Measurements from ENCODE around the gene STEAP4. TPM values are rescaled to one million over a fixed set of nuclear protein-coding genes. Genes with fewer than 3 reads are reported as not detected.

Gene STEAP4
- total and polyA plus RNA-seq, 9 of the 15 experiments (the other 6 are each of a cell fraction or from before 2014, with no cell fraction given) = 0.07 TPM; not detected in 8

GRCh38 chr7:88224601-88225275, 82.0 kb downstream of the STEAP4 start (continued):
- TF ChIP-seq HMBOX1 (IDR thresholded peaks at IDR 0.05) (0 out of 2 replicates have a peak, but pooled peaks have one; percentile 14), MAFG (tag; conservative IDR thresholded peaks at IDR 0.05) (peak; percentile 44), ARID3A (IDR thresholded peaks at IDR 0.05; ENCODE audit: borderline replicate concordance, low read depth, low read length) (0 out of 2 replicates have a peak, but pooled peaks have one; percentile 49), ERF (CRISPR knock-in tag; IDR thresholded peaks at IDR 0.05) (no peak), FOSL1 (tag; conservative IDR thresholded peaks at IDR 0.05) (peak; percentile 47; the same call in 1 of the 2 replicates), ARID1B (IDR thresholded peaks at IDR 0.05) (peak; percentile 37), SIX5 (IDR thresholded peaks at IDR 0.05; ENCODE audit: borderline replicate concordance in 1 of 2, insufficient read depth in 1 of 2, low read depth in 1 of 2, low read length in 2 of 2) (no peak), TCF3 (CRISPR knock-in tag; IDR thresholded peaks at IDR 0.05) (0 out of 2 replicates have a peak, but pooled peaks have one; percentile 11), SREBF1 (IDR thresholded peaks at IDR 0.05; ENCODE audit: borderline replicate concordance, low read depth, low read length) (no peak), ZNF318 (IDR thresholded peaks at IDR 0.05; ENCODE audit: borderline replicate concordance in 1 of 2, low read depth in 1 of 2) (no peak), CREM (IDR thresholded peaks at IDR 0.05; ENCODE audit: low read depth) (no peak), SMARCE1 (IDR thresholded peaks at IDR 0.05) (no peak), NFE2 (IDR thresholded peaks at IDR 0.05; ENCODE audit: low read depth) (peak; percentile 47; the same call in 1 of the 2 replicates), NELFE (IDR thresholded peaks at IDR 0.05; ENCODE audit: insufficient read depth, insufficient read length) (no peak)
